ENCODE measurements around the gene VEGFC. TPM values are rescaled to one million over a fixed set of nuclear protein-coding genes. Genes with fewer than 3 reads are reported as not detected.

The VEGFC gene
- total RNA-seq, 1 experiment from 2014 or later, result 11.0 TPM

DNA sequence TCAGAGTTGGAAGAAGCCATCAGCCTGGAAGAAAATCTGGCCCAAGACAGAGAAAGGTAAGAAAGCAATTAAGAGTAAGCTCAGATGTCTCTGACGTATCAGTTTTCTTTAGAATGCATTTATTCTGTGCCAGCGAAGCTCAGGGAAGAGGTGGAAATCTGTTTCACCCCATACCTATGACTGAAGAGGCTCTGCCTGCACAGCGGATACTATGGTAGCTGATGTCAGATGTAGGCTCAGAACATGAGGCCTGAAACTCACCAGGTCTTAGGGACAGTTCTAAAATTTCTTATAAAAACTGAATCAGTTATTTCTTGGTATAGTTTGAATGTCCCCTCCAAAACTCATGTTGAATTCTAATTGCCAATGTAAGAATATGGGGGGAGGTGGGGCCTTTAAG, 30.9 kb downstream of the VEGFC start:
- no peak for DNase-seq (ENCODE audit: low read depth)

GRCh38 chr4:176760471-176760870, 32.3 kb downstream of the VEGFC start:
- DNase-seq (ENCODE audit: low read depth), result no peak

- DNase-seq (ENCODE audit: low read depth), result no peak
Measured at GRCh38 chr4:176758731-176759130, 34.0 kb downstream of the VEGFC start.

GRCh38 chr4:176758323-176758722, 34.4 kb downstream of the VEGFC start:
- no peak for DNase-seq (ENCODE audit: low read depth)

DNA sequence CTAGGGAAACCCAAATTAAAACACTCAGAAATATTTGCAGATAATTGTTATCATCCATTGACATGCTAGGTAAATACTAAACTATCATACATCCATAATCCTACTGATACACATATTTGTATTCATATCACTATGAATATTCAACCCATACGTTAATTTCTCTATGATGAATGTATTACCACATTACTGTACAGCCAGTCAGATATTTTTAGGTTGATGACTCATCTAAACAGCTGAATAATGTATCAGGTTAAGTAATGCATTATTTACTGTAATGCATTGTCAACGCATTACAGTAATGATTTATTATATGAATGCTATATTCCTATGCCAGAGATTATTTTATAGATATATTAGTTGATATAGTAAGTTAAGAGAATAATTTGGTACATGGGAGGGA, 37.1 kb downstream of the VEGFC start:
- DNase-seq (ENCODE audit: low read depth), result no peak

DNA sequence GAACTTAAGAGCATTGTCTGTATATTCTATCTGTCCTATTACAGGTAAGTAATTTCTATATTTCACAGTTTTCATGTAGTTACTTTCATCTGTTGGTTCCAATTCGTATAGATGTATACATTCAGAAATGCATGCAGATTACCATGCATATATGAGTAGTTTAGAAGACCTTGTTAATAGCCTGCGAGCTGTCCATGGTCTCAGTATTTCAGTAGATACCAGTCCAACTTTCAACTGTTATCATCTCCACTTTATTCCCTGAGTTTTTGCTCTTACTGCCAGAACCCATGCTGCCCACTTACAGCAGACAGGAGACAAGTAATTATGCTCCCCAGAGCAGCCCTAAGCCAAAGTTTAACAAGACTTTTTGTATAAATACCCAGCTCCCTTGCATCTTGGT, 37.7 kb downstream of the VEGFC start:
- no peak for DNase-seq (ENCODE audit: low read depth)

GRCh38 chr4:176753049-176753448, 39.7 kb downstream of the VEGFC start:
- DNase-seq (ENCODE audit: low read depth), result peak; percentile 56

DNA sequence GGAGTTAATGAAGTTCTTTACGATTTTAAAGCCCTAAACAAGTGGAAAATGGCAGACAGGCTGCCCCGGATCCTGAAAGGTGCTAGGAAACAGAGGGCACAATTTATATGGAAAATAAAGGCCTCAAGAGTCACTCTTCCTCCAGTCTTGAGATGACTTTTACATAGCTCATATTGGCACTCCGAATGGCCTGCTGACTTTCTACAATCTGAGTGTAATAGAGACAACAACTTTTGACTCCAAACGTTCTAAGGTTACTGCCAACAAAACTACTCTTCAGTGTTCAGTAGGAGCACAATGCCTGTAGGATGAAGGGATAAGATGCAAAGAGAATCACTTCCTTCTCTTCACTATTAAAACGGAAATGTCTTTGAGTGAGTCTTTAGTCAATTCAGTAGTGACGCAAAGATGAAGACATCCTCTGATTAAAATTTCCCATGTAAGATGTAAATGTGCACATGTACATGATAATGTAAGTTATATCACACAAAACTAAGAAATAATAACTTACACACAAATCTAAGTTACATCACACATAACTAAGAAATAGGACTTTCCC, 40.5 kb downstream of the VEGFC start:
- DNase-seq (ENCODE audit: low read depth), result no peak

DNA sequence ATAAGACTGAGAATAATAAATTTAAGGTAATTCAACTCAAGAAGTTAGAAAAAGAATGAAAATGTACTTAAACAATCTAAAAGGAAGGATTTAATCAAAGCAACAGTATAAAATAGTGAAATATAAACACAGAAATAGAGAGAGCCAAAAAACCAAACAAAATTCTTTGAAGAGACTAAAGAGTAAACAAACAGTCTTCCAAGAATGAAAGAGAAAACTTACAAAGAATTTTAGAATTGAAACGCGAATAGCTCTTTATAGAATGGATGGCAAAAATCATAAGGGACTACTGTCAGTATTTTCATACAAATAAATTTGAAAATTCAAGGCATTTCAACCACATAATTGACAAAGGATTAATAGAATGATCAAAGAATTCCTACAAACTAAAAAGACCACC, 41.7 kb downstream of the VEGFC start:
- DNase-seq (ENCODE audit: low read depth), result no peak

- no peak for DNase-seq (ENCODE audit: low read depth)
Measured at GRCh38 chr4:176746846-176747245, 45.9 kb downstream of the VEGFC start.

- no peak for DNase-seq (ENCODE audit: low read depth)
Measured at GRCh38 chr4:176745902-176746301, 46.8 kb downstream of the VEGFC start.

DNA sequence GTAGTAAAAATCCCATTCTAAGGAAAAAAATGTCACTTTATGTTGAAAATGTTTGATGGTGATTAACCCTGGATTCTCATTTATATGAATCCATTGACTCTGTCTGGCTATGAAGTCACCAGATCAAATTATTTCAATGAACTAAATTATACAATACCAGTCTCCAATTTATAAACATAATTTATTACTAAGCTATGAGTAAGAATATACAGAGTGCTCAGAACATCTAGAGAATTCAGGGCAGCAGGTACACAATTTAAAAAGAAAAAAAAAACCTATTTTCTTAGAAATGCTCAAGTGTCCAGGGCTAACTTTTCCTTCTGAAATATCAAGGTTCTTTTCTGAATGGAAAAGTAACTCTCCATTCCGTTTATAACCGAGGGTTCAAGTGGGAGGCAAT, 48.6 kb downstream of the VEGFC start:
- DNase-seq (ENCODE audit: low read depth), result no peak

- no peak for DNase-seq (ENCODE audit: low read depth)
Measured at GRCh38 chr4:176742211-176742610, 50.5 kb downstream of the VEGFC start.

GRCh38 chr4:176741253-176741652, 51.5 kb downstream of the VEGFC start:
- no peak for DNase-seq (ENCODE audit: low read depth)

DNA sequence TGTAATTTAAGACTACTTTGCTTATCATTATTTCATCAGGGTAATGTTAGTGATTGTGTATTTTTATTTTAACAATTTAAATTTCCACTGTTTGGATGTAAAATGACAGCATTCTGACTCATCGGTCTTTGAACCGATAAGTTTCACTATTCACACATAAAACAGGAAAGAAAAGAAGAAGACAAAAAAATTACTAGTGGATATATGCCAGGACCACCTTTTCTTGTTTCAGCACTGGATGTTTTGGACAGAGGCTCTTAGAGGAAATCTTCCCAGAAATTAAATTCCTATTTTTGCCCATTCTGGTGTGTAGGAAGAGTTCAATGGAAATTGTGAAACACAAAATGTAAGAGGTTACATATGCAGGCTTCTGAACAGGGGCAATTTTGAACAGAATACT, 57.4 kb downstream of the VEGFC start:
- DNase-seq (ENCODE audit: low read depth), result no peak

DNA sequence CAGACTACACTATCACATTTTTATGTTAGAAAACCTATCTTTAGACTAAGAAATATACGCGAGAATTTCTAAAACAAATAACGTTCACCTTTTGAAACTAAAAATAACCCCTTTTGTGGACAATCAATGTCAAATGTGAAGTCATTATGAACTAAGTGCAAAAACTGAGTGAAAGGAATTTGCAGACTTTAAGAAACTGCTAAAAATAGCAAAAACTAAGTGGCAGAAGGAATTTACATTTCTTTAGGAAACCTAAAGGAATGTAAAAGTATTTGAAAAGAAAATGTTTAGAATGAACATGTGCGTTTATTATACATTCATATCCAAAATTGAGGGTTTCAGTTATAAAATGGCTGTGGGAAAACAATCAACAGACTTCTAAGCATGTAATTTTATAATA, 58.3 kb downstream of the VEGFC start:
- no peak for DNase-seq (ENCODE audit: low read depth)

- no peak for DNase-seq (ENCODE audit: low read depth)
Measured at GRCh38 chr4:176729489-176729888, 63.2 kb downstream of the VEGFC start.

GRCh38 chr4:176726803-176727202, 65.9 kb downstream of the VEGFC start:
- no peak for DNase-seq (ENCODE audit: low read depth)

- no peak for DNase-seq (ENCODE audit: low read depth)
Measured at GRCh38 chr4:176721459-176721858, 71.3 kb downstream of the VEGFC start.

- no peak for DNase-seq (ENCODE audit: low read depth)
Measured at GRCh38 chr4:176718881-176719280, 73.8 kb downstream of the VEGFC start.

- DNase-seq (ENCODE audit: low read depth), result no peak
Measured at GRCh38 chr4:176717237-176717636, 75.5 kb downstream of the VEGFC start.

DNA sequence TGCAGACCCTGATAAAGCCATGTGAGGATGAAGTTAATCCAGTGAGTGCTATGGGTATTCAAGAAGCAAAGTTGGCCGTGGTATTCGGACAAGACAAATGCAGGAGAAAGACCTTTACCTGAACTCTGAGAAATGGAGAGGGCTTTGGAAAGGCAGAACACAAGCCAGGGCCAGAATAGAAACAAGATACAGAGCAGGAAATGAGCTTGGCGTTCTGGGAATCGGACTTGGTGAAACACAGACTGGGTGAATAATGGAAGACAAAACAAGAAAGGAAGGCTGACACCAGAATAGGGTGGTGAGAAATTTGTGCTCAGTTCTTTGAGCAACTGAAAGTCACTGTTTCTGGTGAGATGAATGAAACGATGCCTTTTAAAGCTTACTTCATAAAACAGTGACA, 83.3 kb downstream of the VEGFC start:
- DNase-seq (ENCODE audit: low read depth), result no peak

DNA sequence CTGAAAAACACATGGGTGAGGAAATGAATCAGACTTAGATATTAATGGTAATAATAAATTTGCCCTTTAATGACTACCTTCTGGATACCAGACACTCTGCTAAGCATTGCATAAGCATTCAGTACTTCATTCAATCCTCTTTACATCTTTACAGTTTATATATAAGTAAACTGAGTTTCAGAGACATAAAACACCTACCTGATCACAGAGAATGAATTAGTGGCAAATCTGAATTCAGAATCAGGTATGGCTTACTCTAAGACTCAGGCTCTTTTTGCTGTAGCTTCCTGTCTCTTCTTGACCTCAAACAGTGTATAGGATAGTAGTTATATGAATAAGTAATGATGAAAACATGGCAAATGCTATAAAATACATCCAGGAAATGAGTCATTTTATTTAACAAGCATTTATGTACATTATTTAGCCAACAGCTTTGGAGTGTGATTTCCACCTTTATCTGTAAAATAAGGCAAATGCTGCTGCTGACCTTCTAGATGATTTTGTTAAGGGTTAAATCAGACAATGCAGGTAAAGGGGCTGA, 83.9 kb downstream of the VEGFC start:
- no peak for DNase-seq (ENCODE audit: low read depth)

DNA sequence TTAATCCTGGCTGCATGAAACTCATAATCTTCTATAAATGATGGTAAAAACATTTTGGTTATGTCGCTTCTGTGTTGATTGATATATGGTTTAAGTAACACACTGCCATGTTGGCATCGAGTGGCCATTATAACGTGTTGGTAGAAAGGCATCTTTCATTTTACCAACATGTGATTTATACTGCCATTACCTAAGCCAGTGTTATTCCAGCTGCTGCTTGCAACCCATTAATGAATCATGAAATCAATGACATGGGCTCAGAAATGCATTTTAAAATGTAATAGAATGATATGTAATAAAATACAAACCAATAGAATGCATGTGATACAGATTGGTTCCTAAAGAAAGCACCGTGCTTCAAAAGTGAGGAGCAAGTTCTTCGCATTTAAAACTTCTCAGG, 102.0 kb downstream of the VEGFC start:
- no peak for DNase-seq (ENCODE audit: low read depth)
